Spleen (tissue), 7 donors: Measurements from ENCODE around the gene CIT.

Source experiments
- CTCF ChIP-seq, 11 experiments: fragments of 200-600 bp in 7 of 11; fragments of 450-650 bp in 4 of 11; sonication (generic) in 4 of 11; IDR thresholded peaks in 8 of 11; conservative IDR thresholded peaks in 3 of 11; 1 replicate in 7 of 11; 2 replicates in 4 of 11; pipeline versions ENCODE4 v1.4.0 to v1.8.0; 2016 to 2021; ENCODE audit warnings: antibody characterized with exemption in 11 of 11, inconsistent platforms in 4 of 11, mild to moderate bottlenecking in 1 of 11
- POLR2A ChIP-seq, 3 donors: fragments of 450-650 bp; IDR thresholded peaks; one replicate each; pipeline ENCODE4 v1.5.1; 2017; ENCODE audit warnings: antibody characterized with exemption in 3 of 3, mild to moderate bottlenecking in 1 of 3
- POLR2AphosphoS5 ChIP-seq, 3 donors: sonication (generic); formaldehyde crosslinking; IDR thresholded peaks; one replicate each; pipeline ENCODE4 v1.5.1; 2017; ENCODE audit warnings: antibody characterized with exemption in 3 of 3
- donor health status: DM: no; HTN: no; CAD: no; lungs with moderate emphysema.
- donor health status: DM: no; HTN: no; CAD: no.
- donor health status: DM: no; HTN: no; CAD: no.

- no peak for TF ChIP-seq CTCF (IDR thresholded peaks at IDR 0.05 in 8 of 11, conservative IDR thresholded peaks at IDR 0.05 in 3 of 11)
- no peak for TF ChIP-seq POLR2A (IDR thresholded peaks at IDR 0.05)
- no peak for TF ChIP-seq POLR2AphosphoS5 (IDR thresholded peaks at IDR 0.05)
Observed at GRCh38 chr12:119809023-119809422, 68.1 kb downstream of the CIT start.
